Suppressor macrophage (primary cell): ENCODE measurements around the gene MX1.
"Not testable (repeated sequence)": the region's sequence is repeated elsewhere in the genome, so short reads cannot be mapped to it uniquely, and the experiment has no call there.

Experiments
- DNase-seq, 4 experiments: peaks; one replicate each; pipeline ENCODE4 v3.0.0-alpha.2; 2020 to 2022

The MX1 gene

DNA sequence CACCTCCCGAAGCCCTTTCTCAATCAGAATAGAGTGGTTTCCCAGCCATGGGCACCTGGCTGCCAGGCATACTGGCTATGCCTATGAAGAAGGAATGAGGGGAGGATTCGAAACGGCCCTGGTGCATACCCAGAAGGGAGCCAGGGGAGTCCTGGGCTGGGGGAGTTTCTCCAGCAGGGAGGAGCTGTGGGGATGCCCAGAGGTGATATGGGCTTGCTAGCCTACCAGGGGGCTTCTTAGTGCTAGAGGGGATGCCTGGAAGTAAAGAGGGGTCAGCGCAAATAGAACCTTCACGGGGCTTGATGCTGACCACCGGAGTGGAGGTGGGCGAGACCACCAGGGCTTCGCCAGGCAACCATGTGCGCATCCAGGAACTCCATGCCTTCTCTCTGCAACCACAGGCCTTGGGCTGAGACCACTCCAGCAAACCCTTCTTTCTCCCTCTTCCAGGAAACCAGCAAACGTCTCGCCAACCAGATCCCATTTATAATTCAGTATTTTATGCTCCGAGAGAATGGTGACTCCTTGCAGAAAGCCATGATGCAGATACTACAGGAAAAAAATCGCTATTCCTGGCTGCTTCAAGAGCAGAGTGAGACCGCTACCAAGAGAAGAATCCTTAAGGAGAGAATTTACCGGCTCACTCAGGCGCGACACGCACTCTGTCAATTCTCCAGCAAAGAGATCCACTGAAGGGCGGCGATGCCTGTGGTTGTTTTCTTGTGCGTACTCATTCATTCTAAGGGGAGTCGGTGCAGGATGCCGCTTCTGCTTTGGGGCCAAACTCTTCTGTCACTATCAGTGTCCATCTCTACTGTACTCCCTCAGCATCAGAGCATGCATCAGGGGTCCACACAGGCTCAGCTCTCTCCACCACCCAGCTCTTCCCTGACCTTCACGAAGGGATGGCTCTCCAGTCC lies 18.2 kb upstream of the MX1 start:
- DNase-seq, result no peak

- no peak for DNase-seq
These were observed 15.7 kb upstream of the MX1 start for GRCh38 chr21:41410361-41410760.

GRCh38 chr21:41410767-41411448 lies 15.1 kb upstream of the MX1 start:
- no peak for DNase-seq

GRCh38 chr21:41411449-41412089 lies 14.5 kb upstream of the MX1 start:
- peak in 3 of 4 experiments; percentile 28 to 48 (median 42) for DNase-seq

- not testable (repeated sequence) for DNase-seq
These were observed 8.5 kb upstream of the MX1 start for GRCh38 chr21:41417505-41417904.

- DNase-seq, result no peak
These were observed 7.6 kb upstream of the MX1 start for GRCh38 chr21:41418393-41418792.

DNA sequence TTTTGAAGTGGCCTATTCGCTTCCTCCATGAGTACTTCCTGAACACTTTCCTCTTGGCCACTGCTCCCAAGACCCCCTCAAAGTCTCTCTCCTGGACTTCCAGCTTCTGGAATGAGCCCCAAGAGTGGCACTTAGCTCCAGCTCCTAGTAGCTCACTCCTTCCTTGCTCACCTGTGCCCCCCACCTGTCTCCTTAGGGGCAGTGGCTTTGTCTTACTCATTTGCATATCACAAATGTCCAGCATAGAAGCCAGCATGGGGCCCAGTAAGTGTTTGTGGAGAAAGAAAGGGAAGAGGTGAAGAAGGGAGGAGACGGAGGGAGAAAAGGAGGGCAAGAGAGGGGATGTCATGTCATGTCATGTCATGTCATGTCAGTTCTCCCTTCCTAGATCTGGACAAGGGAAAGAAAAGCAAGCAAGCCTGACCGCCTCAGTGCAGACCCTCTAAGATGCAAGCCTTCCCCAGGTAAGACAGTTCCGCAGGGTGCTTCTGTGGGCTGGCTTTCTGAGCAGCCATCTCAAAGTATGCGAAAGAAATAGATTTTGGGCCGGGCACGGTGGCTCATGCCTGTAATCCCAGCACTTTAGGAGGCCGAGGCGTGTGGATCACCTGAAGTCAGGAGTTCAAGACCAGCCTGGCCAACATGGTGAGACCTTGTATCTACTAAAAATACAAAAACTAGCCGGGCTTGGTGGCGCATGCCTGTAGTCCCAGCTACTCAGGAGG lies 6.9 kb upstream of the MX1 start:
- no peak for DNase-seq

GRCh38 chr21:41419921-41420862 lies 5.8 kb upstream of the MX1 start:
- peak; percentile 86 to 94 (median 88) for DNase-seq

DNA sequence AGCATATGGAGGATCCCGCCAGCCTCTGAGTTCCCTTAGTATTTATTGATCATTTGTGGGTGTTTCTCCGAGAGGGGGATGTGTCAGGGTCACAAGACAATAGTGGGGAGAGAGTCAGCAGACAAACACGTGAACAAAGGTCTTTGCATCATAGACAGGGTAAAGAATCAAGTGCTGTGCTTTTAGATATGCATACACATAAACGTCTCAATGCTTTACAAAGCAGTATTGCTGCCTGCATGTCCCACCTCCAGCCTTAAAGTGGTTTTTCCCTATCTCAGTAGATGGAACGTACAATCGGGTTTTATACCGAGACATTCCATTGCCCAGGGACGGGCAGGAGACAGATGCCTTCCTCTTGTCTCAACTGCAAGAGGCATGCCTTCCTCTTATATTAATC lies 5.0 kb upstream of the MX1 start:
- DNase-seq, result not testable (repeated sequence)

DNA sequence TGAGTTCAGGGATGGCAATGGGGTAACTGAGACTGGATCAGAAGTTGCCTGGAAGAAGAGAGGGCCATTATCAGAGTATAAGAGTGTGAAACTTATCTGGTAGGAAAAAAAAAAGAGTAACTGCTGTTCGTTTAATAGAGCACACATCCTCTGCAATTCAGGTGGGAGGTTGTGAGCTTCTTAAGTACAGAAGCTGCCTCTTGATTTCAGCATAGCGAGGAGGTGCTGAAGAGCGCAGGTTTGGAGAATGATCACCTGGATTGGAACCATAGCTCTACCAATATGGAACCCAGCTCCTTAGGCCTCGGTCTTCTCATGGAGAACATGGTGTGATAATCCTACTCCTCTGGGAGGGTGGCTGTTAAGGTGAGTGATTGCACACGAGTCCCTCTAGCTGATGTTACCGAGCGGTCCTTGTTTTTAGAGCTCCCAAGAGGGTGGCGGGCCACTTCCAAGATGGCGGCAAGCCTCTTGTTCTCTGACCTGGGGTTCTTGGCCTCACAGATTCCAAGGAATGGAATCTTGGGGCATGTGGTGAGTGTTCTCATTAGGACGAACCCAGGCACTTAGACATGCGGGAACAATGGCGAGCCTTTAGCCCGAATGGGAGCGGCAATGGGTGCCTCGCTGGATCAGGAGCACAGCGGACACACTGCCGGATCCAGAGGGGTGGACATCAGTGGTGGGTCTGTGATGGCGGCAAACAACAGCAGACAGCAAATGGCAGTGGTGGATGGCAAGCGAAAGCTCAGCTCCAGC lies 3.3 kb upstream of the MX1 start:
- no peak for DNase-seq

- DNase-seq, result not testable (repeated sequence)
These were observed 2.8 kb upstream of the MX1 start for GRCh38 chr21:41423305-41423636.

- DNase-seq, result no peak
These were observed 468 bp upstream of the MX1 start for GRCh38 chr21:41425588-41425953.

DNA sequence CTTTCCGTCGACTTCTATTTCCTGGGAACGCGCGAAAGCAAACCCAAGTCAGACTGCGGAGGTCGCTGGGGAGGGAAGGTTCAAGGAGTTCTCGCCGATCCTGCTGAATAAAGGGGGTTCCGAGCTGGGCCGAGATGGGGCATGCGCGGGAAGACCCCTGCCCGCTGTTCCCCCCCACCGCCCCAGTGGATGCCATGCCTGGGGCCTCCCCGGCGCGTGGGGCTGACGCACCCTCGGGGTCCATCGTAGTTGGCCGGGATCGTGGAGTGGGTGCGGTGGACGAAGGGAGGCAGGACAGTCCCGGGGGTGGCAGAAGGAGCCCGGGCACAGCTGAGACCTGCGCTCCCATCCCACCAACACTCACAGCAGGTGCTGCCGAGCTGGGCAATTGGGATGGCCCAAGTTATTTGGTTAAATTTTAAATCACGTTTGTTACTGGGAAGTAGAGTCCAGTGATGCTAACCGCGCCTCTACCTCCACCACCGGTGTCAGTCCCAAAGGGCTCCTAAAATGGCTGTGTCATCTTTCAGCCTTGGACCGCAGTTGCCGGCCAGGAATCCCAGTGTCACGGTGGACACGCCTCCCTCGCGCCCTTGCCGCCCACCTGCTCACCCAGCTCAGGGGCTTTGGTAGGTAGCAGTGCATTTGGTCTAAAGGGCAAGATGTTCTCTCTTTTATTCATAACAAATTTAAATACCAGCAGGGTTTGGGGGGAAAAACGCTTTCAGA lies 801 bp downstream of the MX1 start:
- no peak for DNase-seq

DNA sequence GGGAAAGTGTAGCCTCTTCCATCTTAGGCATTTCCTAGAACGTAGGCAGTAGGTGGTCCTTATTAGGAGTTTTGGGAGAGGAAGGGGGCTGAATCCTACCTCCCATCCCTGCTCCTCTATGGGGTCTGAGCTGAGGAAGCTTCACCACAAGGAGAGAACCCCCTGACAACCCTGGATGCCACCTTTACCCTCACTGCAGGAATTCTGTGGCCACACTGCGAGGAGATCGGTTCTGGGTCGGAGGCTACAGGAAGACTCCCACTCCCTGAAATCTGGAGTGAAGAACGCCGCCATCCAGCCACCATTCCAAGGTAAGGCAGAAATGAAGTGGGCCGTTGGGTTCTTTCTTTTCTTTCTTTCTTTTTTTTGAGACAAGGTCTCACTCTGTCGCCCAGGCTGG lies 1.5 kb downstream of the MX1 start:
- DNase-seq, result no peak

DNA sequence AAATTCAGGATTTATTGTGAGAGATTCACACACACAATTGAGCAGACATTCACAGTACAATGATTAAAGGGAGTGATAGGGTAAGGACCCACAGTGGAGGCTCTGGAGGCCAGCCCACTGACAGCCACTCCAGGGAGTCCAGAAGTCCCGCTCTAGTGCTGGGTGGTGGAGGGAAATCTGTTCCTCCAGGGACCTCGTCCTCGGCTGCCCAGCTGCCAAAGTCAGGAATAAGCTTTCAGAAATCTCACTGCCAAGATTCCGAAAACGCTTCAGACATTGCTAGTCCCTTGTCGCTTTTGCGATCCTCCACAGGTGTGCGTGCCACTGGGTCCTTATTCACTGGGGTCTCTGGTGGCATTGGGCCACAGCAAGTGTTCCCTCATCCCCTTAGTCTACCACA lies 2.3 kb downstream of the MX1 start:
- DNase-seq, result no peak

GRCh38 chr21:41428847-41429246 lies 2.8 kb downstream of the MX1 start:
- no peak for DNase-seq

DNA sequence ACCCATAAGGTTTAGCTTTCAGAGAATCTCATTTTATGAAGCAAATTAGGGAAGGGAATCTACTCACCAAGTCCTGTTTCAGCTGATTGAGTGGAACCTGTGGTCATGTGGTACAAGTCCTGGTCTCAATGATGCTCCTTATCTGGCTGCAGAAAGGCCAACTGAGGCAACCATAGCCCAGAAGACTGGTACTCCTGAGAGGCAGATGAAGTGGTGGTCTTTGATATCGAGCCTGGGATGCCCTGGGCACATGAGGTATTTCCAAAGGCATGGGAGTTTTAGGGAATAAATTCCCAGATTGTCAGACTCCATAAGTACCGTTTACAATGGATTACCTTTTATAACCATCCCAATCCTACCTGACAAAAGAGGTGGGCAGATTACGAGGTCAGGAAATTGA lies 3.3 kb downstream of the MX1 start:
- DNase-seq, result no peak

GRCh38 chr21:41429925-41430491 lies 4.0 kb downstream of the MX1 start:
- DNase-seq, result no peak

DNA sequence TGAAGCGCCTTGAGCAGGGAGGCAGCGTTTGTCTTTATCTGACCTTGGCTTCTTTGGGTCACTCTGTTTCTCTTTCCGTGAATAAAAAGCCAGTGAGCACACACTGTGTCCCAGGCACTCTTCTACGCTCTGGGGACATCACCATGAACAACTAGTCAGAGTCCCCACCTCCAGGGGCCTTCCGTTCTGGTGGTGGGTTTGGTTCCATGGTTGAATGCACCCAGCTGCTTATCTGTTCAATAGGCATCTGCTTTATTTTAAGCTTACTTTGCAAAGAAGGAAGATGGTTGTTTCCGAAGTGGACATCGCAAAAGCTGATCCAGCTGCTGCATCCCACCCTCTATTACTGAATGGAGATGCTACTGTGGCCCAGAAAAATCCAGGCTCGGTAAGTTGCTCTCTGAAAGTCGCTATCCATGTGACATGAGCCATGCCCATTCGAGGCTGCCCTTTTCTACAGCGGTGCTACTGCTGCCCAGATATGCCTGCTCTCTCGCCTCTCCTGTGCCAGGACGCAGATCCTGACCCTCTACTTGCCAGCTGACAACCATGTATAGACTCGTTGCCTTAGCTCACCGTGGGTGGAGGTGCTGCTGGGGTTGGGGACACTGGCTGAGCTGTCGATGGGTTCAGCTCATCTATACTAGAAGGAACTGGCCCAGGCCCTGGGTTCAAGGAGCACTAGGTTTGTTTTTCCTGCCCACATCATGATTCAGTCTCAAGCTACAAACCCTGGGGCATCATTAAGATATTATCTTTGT lies 5.9 kb downstream of the MX1 start:
- DNase-seq, result no peak
